ENCODE results near the gene SPEF2. TPM values are rescaled to one million over a fixed set of nuclear protein-coding genes. Genes with fewer than 3 reads are reported as not detected.

Gene SPEF2
- total and polyA plus RNA-seq, 9 of the 15 experiments (the other 6 are each of a cell fraction or from before 2014, with no cell fraction given) = 0.11 to 0.62 (median 0.20) TPM; not detected in 2

GRCh38 chr5:35758151-35758724 lies 140.6 kb downstream of the SPEF2 start (continued):
- TF ChIP-seq ZBTB2 (IDR thresholded peaks at IDR 0.05) (no peak), YBX1 (IDR thresholded peaks at IDR 0.05) (no peak), NR2C1 (IDR thresholded peaks at IDR 0.05) (no peak), NR2C1 (tag; IDR thresholded peaks at IDR 0.05) (no peak), FOXK1 (CRISPR knock-in tag; IDR thresholded peaks at IDR 0.05; ENCODE audit: borderline replicate concordance) (no peak)

- POLR2A ChIA-PET = no interaction called here
- Histone ChIP-seq H3K4me1 (replicated peaks in 1 of 2; ENCODE audit: control insufficient read depth in 2 of 2, insufficient read depth in 2 of 2, low read length in 2 of 2) (no peaks in the 10 kb centered on the region), H3K4me3 (no peak overlapping the region), H3K79me2 (ENCODE audit: control insufficient read depth, insufficient read depth, low read length) (no peaks in the 10 kb centered on the region), H4K20me1 (replicated peaks; ENCODE audit: control insufficient read depth, insufficient read depth, low read length) (no peaks in the 10 kb centered on the region), H3K9ac (ENCODE audit: insufficient read depth in 1 of 2, low read depth in 2 of 2, low read length in 2 of 2) (no peak overlapping the region), H3K36me3 (ENCODE audit: control insufficient read depth, insufficient read depth, low read length) (no peaks in the 10 kb centered on the region), H3K4me2 (ENCODE audit: insufficient read depth, low read length) (no peak overlapping the region), H3K27ac (ENCODE audit: extremely low read depth, low read depth, low read length) (no peak overlapping the region), H3K27me3 (ENCODE audit: control insufficient read depth in 2 of 2, insufficient read depth in 2 of 2, low read length in 2 of 2) (no peaks in the 10 kb centered on the region), H2AFZ (ENCODE audit: low read depth, low read length) (no peak overlapping the region), H3K9me1 (ENCODE audit: control insufficient read depth, insufficient read depth, low read length) (no peaks in the 10 kb centered on the region), H3K9me3 (replicated peaks; ENCODE audit: control insufficient read depth, insufficient read depth, low read depth, low read length) (no peaks in the 10 kb centered on the region)
- in situ Hi-C loops (cut with MboI) (no loop called here), intact Hi-C loops (cut with micrococcal nuclease) (no loop called here)
- BruUV-seq (replicated peaks) = no TSS peak
- CTCF ChIA-PET (ENCODE audit: low intra/inter-chr PET ratio) = no interaction called here
- peak; percentile 32 for FAIRE-seq
- ATAC-seq = no peak
- no peak for DNase-seq (ENCODE audit: extremely low read depth in 1 of 4, low spot score in 3 of 4)
- WGBS (ENCODE audit: insufficient coverage, low coverage, missing lambda C conversion rate) = 0% methylated on average over 4 of the region's 4 CpGs
- TF ChIP-seq RB1 (IDR thresholded peaks at IDR 0.05; ENCODE audit: low read depth) (no peak), TEAD2 (tag; IDR thresholded peaks at IDR 0.05) (no peak), ZNF696 (CRISPR knock-in tag; conservative IDR thresholded peaks at IDR 0.05) (no peak), TBP (optimal IDR thresholded peaks at IDR 0.05; ENCODE audit: low read depth, low read length) (no peak), ZEB2 (IDR thresholded peaks at IDR 0.05) (no peak), ZNF76 (CRISPR knock-in tag; IDR thresholded peaks at IDR 0.05; ENCODE audit: borderline replicate concordance) (no peak), BCLAF1 (IDR thresholded peaks at IDR 0.05; ENCODE audit: borderline replicate concordance in 1 of 2, control insufficient read depth in 1 of 2, low read depth in 2 of 2, low read length in 1 of 2) (no peak), HNRNPLL (IDR thresholded peaks at IDR 0.05; ENCODE audit: low read depth, low read length, poor library complexity, severe bottlenecking) (no peak), ZBTB17 (CRISPR knock-in tag; IDR thresholded peaks at IDR 0.05) (no peak), VEZF1 (CRISPR knock-in tag; IDR thresholded peaks at IDR 0.05) (no peak), ETV6 (IDR thresholded peaks at IDR 0.05; ENCODE audit: borderline replicate concordance in 1 of 2, low read depth in 2 of 2, low read length in 1 of 2) (no peak), ETV6 (CRISPR knock-in tag; IDR thresholded peaks at IDR 0.05; ENCODE audit: borderline replicate concordance) (no peak)
Observed at GRCh38 chr5:35761541-35761940, 143.9 kb downstream of the SPEF2 start.
